H1 (cell line): Measurements from ENCODE around the gene DCTPP1. TPM values are rescaled to one million over a fixed set of nuclear protein-coding genes. Genes with fewer than 3 reads are reported as not detected.

Experiments used
- BACH1 ChIP-seq: IDR thresholded peaks from 2 replicates; pipeline ENCODE4 v1.6.1; 2012; ENCODE audit warnings: low read length, improper control_type of control experiment
- BRCA1 ChIP-seq: IDR thresholded peaks from 2 replicates; pipeline ENCODE4 v1.6.1; 2012; ENCODE audit warnings: low read depth, low read length, improper control_type of control experiment
- CREB1 ChIP-seq: IDR thresholded peaks from 2 replicates; pipeline ENCODE4 v1.6.1; 2012; ENCODE audit warnings: inconsistent platforms
- CTCF ChIP-seq, 3 experiments: IDR thresholded peaks; 1 replicate in 2 of 3; 2 replicates in 1 of 3; pipeline versions ENCODE4 v1.5.1 to v1.6.1; 2011; ENCODE audit warnings: low read length in 3 of 3, mild to moderate bottlenecking in 3 of 3, inconsistent platforms in 2 of 3, low read depth in 1 of 3, moderate library complexity in 1 of 3; ENCODE audit not compliant: insufficient read depth in 1 of 3; ENCODE audit errors: control extremely low read depth in 1 of 3
- E2F6 ChIP-seq: IDR thresholded peaks from 2 replicates; pipeline ENCODE4 v1.6.1; 2012; ENCODE audit warnings: inconsistent platforms
- EZH2 ChIP-seq: fragments of 200-600 bp; sonication (generic); IDR thresholded peaks from 2 replicates; pipeline ENCODE4 v1.7.1; 2012; ENCODE audit warnings: low read depth, mild to moderate bottlenecking, moderate library complexity, low read length, inconsistent platforms; ENCODE audit not compliant: severe bottlenecking
- FOSL1 ChIP-seq: IDR thresholded peaks from 2 replicates; pipeline ENCODE4 v1.6.1; 2011; ENCODE audit warnings: mild to moderate bottlenecking, low read depth, low read length, moderate library complexity; ENCODE audit not compliant: insufficient read depth
- HDAC2 ChIP-seq, 2 experiments: fragments of 300-600 bp in 1 of 2; sonication (generic) in 1 of 2; IDR thresholded peaks; 2 replicates each; pipeline ENCODE4 v1.6.1; 2011 to 2012; ENCODE audit warnings: low read depth in 2 of 2, low read length in 2 of 2, mild to moderate bottlenecking in 2 of 2, moderate library complexity in 2 of 2, borderline replicate concordance in 1 of 2, inconsistent platforms in 1 of 2
- JUN ChIP-seq: IDR thresholded peaks from 2 replicates; pipeline ENCODE4 v1.6.1; 2011; ENCODE audit warnings: low read depth, mild to moderate bottlenecking, improper control_type of control experiment, low read length
- JUND ChIP-seq: IDR thresholded peaks from 2 replicates; pipeline ENCODE4 v1.6.1; 2011; ENCODE audit warnings: mild to moderate bottlenecking, improper control_type of control experiment, low read length
- NRF1 ChIP-seq: IDR thresholded peaks from 2 replicates; pipeline ENCODE4 v1.6.1; 2011; ENCODE audit warnings: mild to moderate bottlenecking, low read depth, low read length, improper control_type of control experiment
- POLR2AphosphoS5 ChIP-seq: IDR thresholded peaks from 2 replicates; pipeline ENCODE4 v1.6.1; 2011; ENCODE audit warnings: low read depth, low read length
- RAD21 ChIP-seq, 2 experiments: IDR thresholded peaks in 1 of 2; conservative IDR thresholded peaks in 1 of 2; 2 replicates each; pipeline ENCODE4 v1.6.1; 2011; ENCODE audit warnings: low read depth in 2 of 2, low read length in 2 of 2, improper control_type of control experiment in 1 of 2, inconsistent platforms in 1 of 2, mild to moderate bottlenecking in 1 of 2, moderate library complexity in 1 of 2
- SIN3A ChIP-seq, 2 experiments: IDR thresholded peaks in 1 of 2; conservative IDR thresholded peaks in 1 of 2; 2 replicates each; pipeline ENCODE4 v1.6.1; 2011 to 2012; ENCODE audit warnings: low read length in 2 of 2, improper control_type of control experiment in 1 of 2, low read depth in 1 of 2, mild to moderate bottlenecking in 1 of 2
- SRF ChIP-seq: IDR thresholded peaks from 2 replicates; pipeline ENCODE4 v1.6.1; 2011; ENCODE audit warnings: mild to moderate bottlenecking, low read depth, low read length, moderate library complexity
- TAF1 ChIP-seq: IDR thresholded peaks from 2 replicates; pipeline ENCODE4 v1.6.1; 2011; ENCODE audit warnings: mild to moderate bottlenecking, low read depth, low read length
- USF2 ChIP-seq: IDR thresholded peaks from 2 replicates; pipeline ENCODE4 v1.6.1; 2011; ENCODE audit warnings: low read length, improper control_type of control experiment
- YY1 ChIP-seq: IDR thresholded peaks from 2 replicates; pipeline ENCODE4 v1.6.1; 2011; ENCODE audit warnings: low read depth, mild to moderate bottlenecking, low read length
- ZNF274 ChIP-seq: IDR thresholded peaks from 2 replicates; pipeline ENCODE4 v1.7.0; 2012; ENCODE audit warnings: low read length, borderline replicate concordance; ENCODE audit errors: extremely low read depth
- polyA plus RNA-seq, 7 experiments: library from polyadenylated mRNA; depleted of rRNA in 3 of 7; stranded (reverse) in 5 of 7; unstranded in 2 of 7; fragments of >200 nt in 5 of 7; fragments of 200-250 nt in 2 of 7; gene quantifications; 1 replicate in 5 of 7; 2 replicates in 1 of 7; 4 replicates in 1 of 7; pipeline versions ENCODE4 v1.2.1 to v1.2.3, GENCODE V29; 2011 to 2013; ENCODE audit warnings: missing spikeins in 2 of 7, mixed read lengths in 2 of 7
- total RNA-seq: library from RNA; stranded (reverse); fragmentation: NEBNext Ultra II Directional; extraction: Animal tissue kit (Norgen Biotek cat#: 25700); gene quantifications from 2 replicates; pipeline ENCODE4 v1.2.1, GENCODE V29; 2021

Gene DCTPP1
- total and polyA plus RNA-seq, 2 of the 8 experiments (the other 6 are each of a cell fraction or from before 2014, with no cell fraction given): 94.5 to 103 TPM

GRCh38 chr16:30445408-30446202, 15.8 kb upstream of the DCTPP1 start, which contains the start of gene SEPHS2 (continued):
- TF ChIP-seq USF2 (peak; percentile 73), BACH1 (no peak), E2F6 (peak; percentile 82), JUND (no peak), YY1 (peak; percentile 61; the same call in 1 of the 2 replicates), NRF1 (no peak), CREB1 (peak; percentile 41; the same call in 1 of the 2 replicates), JUN (no peak), RAD21 (IDR thresholded peaks at IDR 0.05 in 1 of 2, conservative IDR thresholded peaks at IDR 0.05 in 1 of 2; ENCODE audit: low read depth in 2 of 2, low read length in 2 of 2) (no peak; a peak in 2 of 4 replicates), FOSL1 (no peak), ZNF274 (no peak), CTCF (IDR thresholded peaks at IDR 0.05; ENCODE audit: control extremely low read depth in 1 of 3, insufficient read depth in 1 of 3, low read depth in 1 of 3, low read length in 3 of 3) (peak; percentile 28 to 39 (median 33); a peak in 3 of 4 replicates), POLR2AphosphoS5 (peak; percentile 76), EZH2 (no peak), HDAC2 (IDR thresholded peaks at IDR 0.05; ENCODE audit: borderline replicate concordance in 1 of 2, low read depth in 2 of 2, low read length in 2 of 2) (peak in 1 of 2 experiments; percentile 80; a peak in 2 of 4 replicates), BRCA1 (no peak), SIN3A (conservative IDR thresholded peaks at IDR 0.05 in 1 of 2, IDR thresholded peaks at IDR 0.05 in 1 of 2; ENCODE audit: low read depth in 1 of 2, low read length in 2 of 2) (peak; percentile 20 to 74; a peak in 1 of 4 replicates), TAF1 (peak; percentile 84; the same call in 1 of the 2 replicates), SRF (no peak)
